Astrocyte (in vitro differentiated cells and primary cell): ENCODE measurements around the gene PTPN12.

Source experiments
- EZH2 ChIP-seq: IDR thresholded peaks from 2 replicates; pipeline ENCODE4 v1.6.1; 2012; ENCODE audit warnings: mild to moderate bottlenecking, low read length, inconsistent platforms; ENCODE audit not compliant: insufficient read depth
- TF ChIP-seq, protein P1 (sequence below): IDR thresholded peaks from 2 replicates; pipeline ENCODE4 v1.5.1; 2011; ENCODE audit warnings: low read depth, mild to moderate bottlenecking, inconsistent platforms, low read length, moderate library complexity; ENCODE audit not compliant: insufficient read depth

DNA sequence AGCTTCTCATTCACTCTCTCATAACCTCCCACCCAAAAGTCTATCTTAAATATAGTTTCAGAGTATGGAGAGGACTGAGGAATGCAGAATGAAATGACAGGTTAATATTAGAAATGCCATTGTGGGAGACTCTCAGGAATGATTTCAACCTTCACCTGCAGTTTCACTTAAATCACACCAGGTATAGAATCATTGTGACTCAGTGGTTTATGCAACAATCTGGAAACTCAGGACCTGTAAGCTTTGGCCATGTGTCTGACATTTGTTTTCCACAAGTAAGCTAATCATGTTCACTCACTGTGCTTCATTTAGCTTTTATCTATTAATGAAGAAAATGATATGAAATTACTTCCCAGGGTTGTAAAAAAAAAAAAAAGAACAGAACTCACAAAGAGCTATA lies 8.7 kb upstream of the PTPN12 start:
- TF ChIP-seq, protein P1, sequence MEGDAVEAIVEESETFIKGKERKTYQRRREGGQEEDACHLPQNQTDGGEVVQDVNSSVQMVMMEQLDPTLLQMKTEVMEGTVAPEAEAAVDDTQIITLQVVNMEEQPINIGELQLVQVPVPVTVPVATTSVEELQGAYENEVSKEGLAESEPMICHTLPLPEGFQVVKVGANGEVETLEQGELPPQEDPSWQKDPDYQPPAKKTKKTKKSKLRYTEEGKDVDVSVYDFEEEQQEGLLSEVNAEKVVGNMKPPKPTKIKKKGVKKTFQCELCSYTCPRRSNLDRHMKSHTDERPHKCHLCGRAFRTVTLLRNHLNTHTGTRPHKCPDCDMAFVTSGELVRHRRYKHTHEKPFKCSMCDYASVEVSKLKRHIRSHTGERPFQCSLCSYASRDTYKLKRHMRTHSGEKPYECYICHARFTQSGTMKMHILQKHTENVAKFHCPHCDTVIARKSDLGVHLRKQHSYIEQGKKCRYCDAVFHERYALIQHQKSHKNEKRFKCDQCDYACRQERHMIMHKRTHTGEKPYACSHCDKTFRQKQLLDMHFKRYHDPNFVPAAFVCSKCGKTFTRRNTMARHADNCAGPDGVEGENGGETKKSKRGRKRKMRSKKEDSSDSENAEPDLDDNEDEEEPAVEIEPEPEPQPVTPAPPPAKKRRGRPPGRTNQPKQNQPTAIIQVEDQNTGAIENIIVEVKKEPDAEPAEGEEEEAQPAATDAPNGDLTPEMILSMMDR: no peak
- no peak for TF ChIP-seq EZH2
